Measurements from ENCODE around the gene DNAI4.
"Not testable (repeated sequence)": the region's sequence is repeated elsewhere in the genome, so short reads cannot be mapped to it uniquely, and the experiment has no call there.

Gene DNAI4
- total RNA-seq, result 0.74 to 3.9 (median 3.6) reads per million in 3 experiments

- DNase-seq, result peak; percentile 98
Observed at GRCh38 chr1:66924756-66925557, at the start of gene DNAI4, which contains the start of gene MIER1. Gene DNAI4, minus strand, starts transcription at chr1:66924856. Its CDS starts 25 bp downstream, at chr1:66924831. Gene MIER1, plus strand, starts transcription at chr1:66924990. Its CDS starts 39 bp downstream, at chr1:66925029.

- DNase-seq, result no peak
Observed at GRCh38 chr1:66968574-66968973, 43.9 kb upstream of the DNAI4 start.

- not testable (repeated sequence) for DNase-seq
Observed at GRCh38 chr1:66966188-66966873, 41.7 kb upstream of the DNAI4 start.

GRCh38 chr1:66957938-66958337 is 33.3 kb upstream of the DNAI4 start:
- no peak for DNase-seq

GRCh38 chr1:66954208-66954607 is 29.6 kb upstream of the DNAI4 start:
- DNase-seq, result no peak

GRCh38 chr1:66951513-66951912 is 26.9 kb upstream of the DNAI4 start:
- DNase-seq, result no peak

- DNase-seq, result no peak
Observed at GRCh38 chr1:66947267-66947666, 22.6 kb upstream of the DNAI4 start.

- DNase-seq, result no peak
Observed at GRCh38 chr1:66945316-66945715, 20.7 kb upstream of the DNAI4 start.

- DNase-seq, result no peak
Observed at GRCh38 chr1:66944330-66945274, 19.9 kb upstream of the DNAI4 start.

- no peak for DNase-seq
Observed at GRCh38 chr1:66943361-66943969, 18.8 kb upstream of the DNAI4 start.

GRCh38 chr1:66940981-66941380 is 16.3 kb upstream of the DNAI4 start:
- no peak for DNase-seq

GRCh38 chr1:66938613-66939012 is 14.0 kb upstream of the DNAI4 start:
- no peak for DNase-seq

GRCh38 chr1:66937529-66938234 is 13.0 kb upstream of the DNAI4 start:
- no peak for DNase-seq

GRCh38 chr1:66933887-66934700 is 9.4 kb upstream of the DNAI4 start:
- peak; percentile 15 for DNase-seq

GRCh38 chr1:66932291-66932690 is 7.6 kb upstream of the DNAI4 start:
- no peak for DNase-seq

GRCh38 chr1:66931590-66931989 is 6.9 kb upstream of the DNAI4 start:
- peak; percentile 17 for DNase-seq

- no peak for DNase-seq
Observed at GRCh38 chr1:66930823-66931174, 6.1 kb upstream of the DNAI4 start.

GRCh38 chr1:66929999-66930822 is 5.6 kb upstream of the DNAI4 start:
- peak; percentile 91 for DNase-seq

- no peak for DNase-seq
Observed at GRCh38 chr1:66929691-66929998, 5.0 kb upstream of the DNAI4 start.

GRCh38 chr1:66929146-66929688 is 4.6 kb upstream of the DNAI4 start:
- no peak for DNase-seq
